ENCODE results near the gene TRIO.

- no peak for TF ChIP-seq EP300 (IDR thresholded peaks at IDR 0.05; ENCODE audit: borderline replicate concordance in 1 of 2, low read depth in 1 of 2, low read length in 1 of 2)
- TF ChIP-seq MAX (IDR thresholded peaks at IDR 0.05; ENCODE audit: low read depth): no peak
- no peak for TF ChIP-seq POLR2AphosphoS5 (IDR thresholded peaks at IDR 0.05; ENCODE audit: low read depth, low read length)
- TF ChIP-seq TCF12 (IDR thresholded peaks at IDR 0.05): no peak
- TF ChIP-seq CHD2 (IDR thresholded peaks at IDR 0.05; ENCODE audit: low read length, partially characterized antibody): no peak
- TF ChIP-seq CTCF (IDR thresholded peaks at IDR 0.05): no peak
- no peak for TF ChIP-seq USF2 (IDR thresholded peaks at IDR 0.05; ENCODE audit: borderline replicate concordance, low read depth, low read length)
- no peak for TF ChIP-seq TAF1 (IDR thresholded peaks at IDR 0.05; ENCODE audit: borderline replicate concordance, low read depth, low read length)
Measured at GRCh38 chr5:14241141-14241540, 98.0 kb downstream of the TRIO start.
